GM12878 (cell line): Measurements from ENCODE around the gene KIF6. TPM values are rescaled to one million over a fixed set of nuclear protein-coding genes. Genes with fewer than 3 reads are reported as not detected.

Experiments
- ATAC-seq: fragments of 200-7000 bp; cut with Tn5 transposase; 3 replicates; pipeline ENCODE4 v1.9.1; 2020; ENCODE audit warnings: mild to moderate bottlenecking, moderate library complexity
- BruUV-seq: library from RNA; stranded (reverse); fragments of 400-500 nt; replicated peaks from 2 replicates; lab custom pipeline; 2021; lab: Mats Ljungman, UMichigan
- CTCF ChIA-PET: fragments of 300-600 bp; sonication (Branson Sonifier 250); formaldehyde crosslinking; extraction: SDS; loops from one replicate; lab custom pipeline; 2021; ENCODE audit warnings: inconsistent platforms; lab: Yijun Ruan, JAX
- POLR2A ChIA-PET: fragments of 350-600 bp; formaldehyde crosslinking; extraction: SDS; loops from one replicate; lab custom pipeline; 2021; ENCODE audit warnings: inconsistent platforms; lab: Charles Lee
- RAD21 ChIA-PET: fragments of 300-600 bp; sonication (Branson Sonifier 250); formaldehyde crosslinking; loops from one replicate; lab custom pipeline; 2023; ENCODE audit warnings: antibody characterized with exemption; ENCODE audit not compliant: unreplicated experiment; lab: Charles Lee
- SMC1A ChIA-PET: fragments of 300-600 bp; sonication (Branson Sonifier 250); formaldehyde crosslinking; loops from one replicate; lab custom pipeline; 2023; ENCODE audit not compliant: unreplicated experiment, uncharacterized antibody; lab: Charles Lee
- DNase-seq: peaks from one replicate; pipeline ENCODE4 v3.0.0-alpha.2; 2011; ENCODE audit warnings: low read depth, low spot score
- FAIRE-seq: peaks from 3 replicates; lab custom pipeline; 2011; peaks lifted over from hg19 to GRCh38; lab: Jason Lieb, UNC
- H2AFZ ChIP-seq: 2 replicates; pipeline ENCODE4 v1.6.0; 2011; ENCODE audit warnings: low read depth, low read length, control low read depth; ENCODE audit not compliant: control insufficient read depth
- H3K27ac ChIP-seq: 2 replicates; pipeline ENCODE4 v1.5.1; 2011; ENCODE audit warnings: control low read depth; ENCODE audit not compliant: control insufficient read depth, insufficient read depth
- H3K27me3 ChIP-seq, 2 experiments: replicated peaks in 1 of 2; 2 replicates each; pipeline versions ENCODE4 v1.6.0 to v1.6.1; 2011; ENCODE audit warnings: low read length in 1 of 2; ENCODE audit not compliant: control insufficient read depth in 2 of 2, insufficient read depth in 2 of 2
- H3K36me3 ChIP-seq, 2 experiments: 2 replicates each; pipeline ENCODE4 v1.5.1; 2011; ENCODE audit warnings: low read length in 1 of 2; ENCODE audit not compliant: control insufficient read depth in 2 of 2, insufficient read depth in 2 of 2
- H3K4me1 ChIP-seq: 2 replicates; pipeline ENCODE4 v1.6.1; 2011; ENCODE audit warnings: mild to moderate bottlenecking, low read length, moderate library complexity, mixed read lengths; ENCODE audit not compliant: control insufficient read depth, insufficient read depth
- H3K4me2 ChIP-seq: 2 replicates; pipeline ENCODE4 v1.6.0; 2011; ENCODE audit warnings: control low read depth; ENCODE audit not compliant: control insufficient read depth, insufficient read depth
- H3K4me3 ChIP-seq: fragments of 200-600 bp; sonication (generic); 2 replicates; pipeline ENCODE4 v1.5.1; 2016
- H3K79me2 ChIP-seq: 2 replicates; pipeline ENCODE4 v1.6.0; 2011; ENCODE audit warnings: low read length; ENCODE audit not compliant: control insufficient read depth, insufficient read depth
- H3K9ac ChIP-seq: 2 replicates; pipeline ENCODE4 v1.8.0; 2011; ENCODE audit warnings: low read length, control low read depth, mixed read lengths; ENCODE audit not compliant: control insufficient read depth, insufficient read depth
- H3K9me3 ChIP-seq: replicated peaks from 3 replicates; pipeline ENCODE4 v1.5.1; 2011; ENCODE audit warnings: mild to moderate bottlenecking, low read length; ENCODE audit not compliant: control insufficient read depth, insufficient read depth
- H4K20me1 ChIP-seq: 2 replicates; pipeline ENCODE4 v1.6.0; 2011; ENCODE audit not compliant: control insufficient read depth, insufficient read depth
- BACH1 ChIP-seq: fragments of 450-650 bp; IDR thresholded peaks from 2 replicates; pipeline ENCODE4 v1.6.1; 2017; ENCODE audit warnings: mild to moderate bottlenecking, borderline replicate concordance
- ESRRA ChIP-seq: IDR thresholded peaks from 2 replicates; pipeline ENCODE4 v1.6.1; 2012; ENCODE audit warnings: mild to moderate bottlenecking, low read length, improper control_type of control experiment
- KLF5 ChIP-seq: fragments of 450-650 bp; IDR thresholded peaks from 2 replicates; pipeline ENCODE4 v1.6.1; 2014; ENCODE audit warnings: mild to moderate bottlenecking; ENCODE audit not compliant: partially characterized antibody
- MTA2 ChIP-seq: fragments of 450-650 bp; IDR thresholded peaks from 2 replicates; pipeline ENCODE4 v1.6.1; 2016; ENCODE audit warnings: low read depth, mild to moderate bottlenecking, moderate library complexity
- SPI1 ChIP-seq: IDR thresholded peaks from 2 replicates; pipeline ENCODE4 v1.6.1; 2011; ENCODE audit warnings: low read depth, mild to moderate bottlenecking, low read length, moderate library complexity, borderline replicate concordance; ENCODE audit not compliant: insufficient read depth
- ZSCAN29 ChIP-seq: fragments of 450-650 bp; IDR thresholded peaks from 2 replicates; pipeline ENCODE4 v1.6.1; 2017; ENCODE audit warnings: mild to moderate bottlenecking, moderate library complexity
- WGBS: methylation state at CpG from one replicate; pipeline ENCODE4 v1.1.6; 2016; ENCODE audit warnings: low lambda C conversion rate; ENCODE audit not compliant: insufficient replicate concordance, insufficient coverage; ENCODE audit errors: missing lambda C conversion rate; 5-methylcytosine and 5-hydroxymethylcytosine counted together
- in situ Hi-C: fragments of 300-500 bp; cut with MboI; formaldehyde crosslinking; loops from 9 replicates; pipeline ENCODE4 v1.14.3; 2018; ENCODE audit warnings: mixed read lengths
- intact Hi-C: fragments of 100-400 bp; cut with micrococcal nuclease; formaldehyde crosslinking; loops from one replicate; pipeline ENCODE4 v1.14.2; 2022; ENCODE audit not compliant: unreplicated experiment
- polyA plus RNA-seq, 11 experiments: library from polyadenylated mRNA; depleted of rRNA in 4 of 11; unstranded in 6 of 11; stranded (reverse) in 5 of 11; fragments of >200 nt; fragmentation: Nextera tagmentation in 4 of 11; fragmentation: Illumina TruSeq in 1 of 11; extraction: Ambion mirVana in 4 of 11; extraction: Trizol in 1 of 11; gene quantifications; 1 replicate in 1 of 11; 2 replicates in 10 of 11; pipeline versions ENCODE4 v1.2.1 to v1.2.3, GENCODE V29; 2011 to 2016; ENCODE audit warnings: inconsistent platforms in 2 of 11, missing spikeins in 2 of 11, low read depth in 1 of 11
- total RNA-seq, 4 experiments: library from RNA; depleted of rRNA in 3 of 4; stranded (reverse); fragments of >200 nt in 3 of 4; fragmentation: Illumina TruSeq in 1 of 4; extraction: Trizol in 1 of 4; gene quantifications; 2 replicates each; pipeline versions ENCODE4 v1.2.1 to v1.2.3, GENCODE V29; 2013 to 2021
- TF ChIP-seq, protein P1 (sequence below), 3 experiments: IDR thresholded peaks in 2 of 3; conservative IDR thresholded peaks in 1 of 3; 2 replicates each; pipeline ENCODE4 v1.5.1; 2011; ENCODE audit warnings: low read depth in 3 of 3, low read length in 3 of 3, mild to moderate bottlenecking in 3 of 3, control low read depth in 2 of 3, moderate library complexity in 2 of 3, inconsistent platforms in 1 of 3, mixed read lengths in 1 of 3; ENCODE audit not compliant: control insufficient read depth in 2 of 3, insufficient read depth in 1 of 3; ENCODE audit errors: extremely low read depth in 1 of 3

KIF6 gene
- total and polyA plus RNA-seq, 10 of the 15 experiments (the other 5 are each of a cell fraction or from before 2014, with no cell fraction given): 0.09 to 1.0 (median 0.28) TPM

DNA sequence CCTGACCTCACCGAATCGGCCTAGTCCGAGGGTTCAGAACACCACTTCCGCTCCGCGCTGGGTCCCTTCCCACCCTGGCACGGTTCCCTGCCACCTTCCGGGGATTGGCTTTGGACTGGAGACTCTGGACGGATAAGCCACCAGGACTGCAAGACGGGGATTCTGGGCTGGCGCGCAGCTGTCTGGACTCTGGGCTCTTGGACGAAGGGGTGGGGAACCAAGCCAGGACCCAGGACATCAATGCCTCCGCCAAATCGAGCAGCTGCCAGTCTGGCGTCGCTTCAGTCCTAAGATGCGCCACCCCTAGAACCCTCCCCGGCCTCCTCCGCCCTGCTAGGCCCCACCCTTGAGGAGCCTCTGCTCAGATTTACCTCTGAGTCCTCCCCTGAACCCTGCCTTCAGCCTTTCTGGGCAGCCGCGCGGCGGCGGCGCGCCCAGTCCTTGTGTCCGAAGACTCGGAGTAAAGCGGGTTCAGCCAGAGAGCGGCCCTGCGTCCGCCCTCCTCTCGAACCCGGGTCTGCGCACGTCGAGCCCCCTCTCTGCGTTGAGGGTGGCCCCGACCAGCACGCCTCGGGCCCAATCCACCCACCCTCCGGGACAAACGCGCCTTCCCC lies 412.2 kb downstream of the KIF6 start:
- ChIA-PET SMC1A (no interaction called here), CTCF (interaction anchor here (6.6 kb wide), 1 partner anchor 147 kb away, joined by 73 read pairs; no protein-coding TSS in a partner anchor)
- WGBS: 30% methylated on average over 40 of the region's 45 CpGs

More for the DNA sequence above, 412.2 kb downstream of the KIF6 start:
- no peak overlapping the region for H2AFZ ChIP-seq
- ChIA-PET POLR2A (no interaction called here), RAD21 (no interaction called here)
- no peaks in the 10 kb centered on the region for H3K9me3 ChIP-seq
- no peak overlapping the region for H3K4me2 ChIP-seq
- BruUV-seq: no TSS peak
- H3K36me3 ChIP-seq: no peaks in the 10 kb centered on the region
- no peaks in the 10 kb centered on the region for H4K20me1 ChIP-seq
- intact Hi-C loops (no loop called here), in situ Hi-C loops (no loop called here)
- DNase-seq: no peak
- H3K9ac ChIP-seq: no peak overlapping the region
- H3K79me2 ChIP-seq: no peaks in the 10 kb centered on the region
- ATAC-seq: no peak
- TF ChIP-seq, protein P1, sequence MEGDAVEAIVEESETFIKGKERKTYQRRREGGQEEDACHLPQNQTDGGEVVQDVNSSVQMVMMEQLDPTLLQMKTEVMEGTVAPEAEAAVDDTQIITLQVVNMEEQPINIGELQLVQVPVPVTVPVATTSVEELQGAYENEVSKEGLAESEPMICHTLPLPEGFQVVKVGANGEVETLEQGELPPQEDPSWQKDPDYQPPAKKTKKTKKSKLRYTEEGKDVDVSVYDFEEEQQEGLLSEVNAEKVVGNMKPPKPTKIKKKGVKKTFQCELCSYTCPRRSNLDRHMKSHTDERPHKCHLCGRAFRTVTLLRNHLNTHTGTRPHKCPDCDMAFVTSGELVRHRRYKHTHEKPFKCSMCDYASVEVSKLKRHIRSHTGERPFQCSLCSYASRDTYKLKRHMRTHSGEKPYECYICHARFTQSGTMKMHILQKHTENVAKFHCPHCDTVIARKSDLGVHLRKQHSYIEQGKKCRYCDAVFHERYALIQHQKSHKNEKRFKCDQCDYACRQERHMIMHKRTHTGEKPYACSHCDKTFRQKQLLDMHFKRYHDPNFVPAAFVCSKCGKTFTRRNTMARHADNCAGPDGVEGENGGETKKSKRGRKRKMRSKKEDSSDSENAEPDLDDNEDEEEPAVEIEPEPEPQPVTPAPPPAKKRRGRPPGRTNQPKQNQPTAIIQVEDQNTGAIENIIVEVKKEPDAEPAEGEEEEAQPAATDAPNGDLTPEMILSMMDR (IDR thresholded peaks at IDR 0.05 in 2 of 3, conservative IDR thresholded peaks at IDR 0.05 in 1 of 3; ENCODE audit: control insufficient read depth in 2 of 3, extremely low read depth in 1 of 3, insufficient read depth in 1 of 3, low read depth in 3 of 3, low read length in 3 of 3): no peak
- no peak for TF ChIP-seq BACH1
- no peak for TF ChIP-seq SPI1
- no peak for TF ChIP-seq MTA2
- no peak for TF ChIP-seq ZSCAN29
- TF ChIP-seq ESRRA: no peak
- TF ChIP-seq KLF5: no peak
- no peak overlapping the region for H3K27ac ChIP-seq
- no peak overlapping the region for H3K4me3 ChIP-seq
- peaks cover 11 to 14% of the 10 kb centered on the region in 2 experiments for H3K27me3 ChIP-seq
- H3K4me1 ChIP-seq: no peaks in the 10 kb centered on the region
- FAIRE-seq: no peak
